ENCODE measurements around the gene OR52D1. TPM values are rescaled to one million over a fixed set of nuclear protein-coding genes. Genes with fewer than 3 reads are reported as not detected.

OR52D1 gene
- total RNA-seq, 2 experiments from 2014 or later, result not detected

GRCh38 chr11:5536482-5536881 lies 48.0 kb downstream of the OR52D1 start:
- Mint-ChIP-seq H3K4me3 (no peak overlapping the region), H3K9me3 (peaks cover 6% of the 10 kb centered on the region), H3K27ac (no peak overlapping the region), H3K27me3 (no peaks in the 10 kb centered on the region), H3K36me3 (ENCODE audit: low read depth) (no peaks in the 10 kb centered on the region), H3K4me1 (ENCODE audit: low read depth) (no peaks in the 10 kb centered on the region)
- Histone ChIP-seq H3K27me3 (ENCODE audit: control insufficient read depth in 1 of 2, insufficient read depth in 2 of 2, low read length in 2 of 2) (no peaks in the 10 kb centered on the region), H3K4me1 (ENCODE audit: insufficient read depth, low read length) (no peaks in the 10 kb centered on the region), H3K4me3 (ENCODE audit: low read length) (no peak overlapping the region), H3K27ac (ENCODE audit: low read depth in 1 of 2, low read length in 2 of 2) (no peak overlapping the region), H3K36me3 (ENCODE audit: insufficient read depth, low read length) (no peaks in the 10 kb centered on the region), H3K9me3 (ENCODE audit: control insufficient read depth in 1 of 2, insufficient read depth in 1 of 2, low read length in 2 of 2) (peaks cover 0 to 3% of the 10 kb centered on the region in 2 experiments)
- ChIA-PET CTCF (no interaction called here), POLR2A (no interaction called here)
- intact Hi-C loops (cut with DNase I, micrococcal nuclease), result no loop called here
- ATAC-seq (ENCODE audit: poor library complexity), result no peak
- no peak for TF ChIP-seq CTCF (IDR thresholded peaks at IDR 0.05)
- DNase-seq, result no peak

Other genes starting within 250 kb of the OR52D1 start
- gene HBG1, start 238.8 kb upstream of the OR52D1 start, total RNA-seq, result not detected
- not detected for gene HBG2, start 233.9 kb upstream of the OR52D1 start, total RNA-seq
- not detected for gene HBE1, start 218.7 kb upstream of the OR52D1 start, total RNA-seq
- gene OR51B4, start 186.7 kb upstream of the OR52D1 start, total RNA-seq, result not detected
- gene OR51B2, start 164.4 kb upstream of the OR52D1 start, total RNA-seq, result not detected
- under 1 TPM in 1 of 2 experiments, not detected in 1; 0.30 TPM for gene OR51B5, start 145.2 kb upstream of the OR52D1 start, total RNA-seq
- gene OR51B6, start 137.2 kb upstream of the OR52D1 start, total RNA-seq, result not detected
- not detected for gene OR51M1, start 104.9 kb upstream of the OR52D1 start, total RNA-seq
- gene OR51Q1, start 66.6 kb upstream of the OR52D1 start, total RNA-seq, result not detected
- not detected for gene OR51I1, start 47.2 kb upstream of the OR52D1 start, total RNA-seq
- gene OR51I2, start 39.4 kb upstream of the OR52D1 start, total RNA-seq, result not detected
- under 1 TPM in 1 of 2 experiments, not detected in 1; 0.08 TPM for gene UBQLN3, start 21.3 kb downstream of the OR52D1 start, total RNA-seq
- under 1 TPM; 0.30 to 0.50 TPM for gene UBQLNL, start 28.0 kb downstream of the OR52D1 start, total RNA-seq
- gene OR52H1, start 59.9 kb downstream of the OR52D1 start, total RNA-seq, result under 1 TPM in 1 of 2 experiments, not detected in 1; 0.22 TPM
- gene OR52B6, start 92.2 kb downstream of the OR52D1 start, total RNA-seq, result not detected
- gene TRIM6, start 108.0 kb downstream of the OR52D1 start, total RNA-seq, result not detected
- gene TRIM34, start 136.3 kb downstream of the OR52D1 start, total RNA-seq, result 1 to 10 TPM; 3.0 to 3.5 TPM
- gene TRIM5, start 196.4 kb downstream of the OR52D1 start, total RNA-seq, result 1 to 10 TPM; 5.9 to 8.0 TPM
- 100 to 1,000 TPM; 198 to 206 TPM for gene TRIM22, start 201.1 kb downstream of the OR52D1 start, total RNA-seq
- gene OR56B1, start 247.8 kb downstream of the OR52D1 start, total RNA-seq, result under 1 TPM; 0.14 to 0.17 TPM